TTC549 (cell line): ENCODE data around the gene C3orf22.

Source experiments
- FAIRE-seq: peaks from 2 replicates; lab custom pipeline; 2012; peaks lifted over from hg19 to GRCh38; lab: Jason Lieb, UNC

Gene C3orf22

DNA sequence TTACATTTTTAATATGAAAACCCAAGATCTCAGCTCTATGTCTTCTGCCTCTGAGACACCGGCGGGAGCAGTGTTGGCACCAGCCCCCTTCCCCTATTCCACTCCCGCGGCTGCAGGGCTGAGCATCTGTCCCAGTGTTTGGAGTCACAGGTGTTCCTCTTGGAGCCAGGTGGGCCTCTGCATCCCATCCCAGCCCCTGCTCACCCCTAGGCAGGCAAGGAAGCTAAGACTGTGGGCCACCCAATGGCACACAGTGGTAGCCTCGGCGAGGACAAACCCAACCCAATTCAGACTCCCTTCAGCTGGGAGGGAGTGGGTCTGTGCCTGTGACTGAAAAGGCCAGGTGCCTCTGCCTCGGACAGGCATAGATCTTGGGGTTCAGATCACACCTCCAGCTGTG, 31.7 kb downstream of the C3orf22 start:
- FAIRE-seq: no peak

DNA sequence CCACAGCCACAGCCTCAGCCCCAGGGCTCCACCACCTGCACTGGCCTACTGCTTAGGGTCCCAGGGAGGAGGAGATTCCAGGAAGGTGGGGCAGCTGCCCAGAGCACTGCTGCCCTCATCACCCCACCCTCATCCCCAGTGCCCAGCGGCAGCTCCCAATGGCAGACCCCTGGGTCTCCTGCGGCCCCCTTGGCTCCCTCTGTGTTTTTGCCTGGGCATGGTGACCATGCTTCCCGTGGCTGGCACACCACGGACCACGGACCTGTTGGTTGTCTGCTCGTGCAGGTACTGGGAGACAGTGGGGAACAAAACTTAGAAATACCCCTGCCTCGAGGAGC, 32.1 kb downstream of the C3orf22 start:
- no peak for FAIRE-seq

- FAIRE-seq: no peak
These were observed 32.7 kb downstream of the C3orf22 start for GRCh38 chr3:126525853-126526667.

DNA sequence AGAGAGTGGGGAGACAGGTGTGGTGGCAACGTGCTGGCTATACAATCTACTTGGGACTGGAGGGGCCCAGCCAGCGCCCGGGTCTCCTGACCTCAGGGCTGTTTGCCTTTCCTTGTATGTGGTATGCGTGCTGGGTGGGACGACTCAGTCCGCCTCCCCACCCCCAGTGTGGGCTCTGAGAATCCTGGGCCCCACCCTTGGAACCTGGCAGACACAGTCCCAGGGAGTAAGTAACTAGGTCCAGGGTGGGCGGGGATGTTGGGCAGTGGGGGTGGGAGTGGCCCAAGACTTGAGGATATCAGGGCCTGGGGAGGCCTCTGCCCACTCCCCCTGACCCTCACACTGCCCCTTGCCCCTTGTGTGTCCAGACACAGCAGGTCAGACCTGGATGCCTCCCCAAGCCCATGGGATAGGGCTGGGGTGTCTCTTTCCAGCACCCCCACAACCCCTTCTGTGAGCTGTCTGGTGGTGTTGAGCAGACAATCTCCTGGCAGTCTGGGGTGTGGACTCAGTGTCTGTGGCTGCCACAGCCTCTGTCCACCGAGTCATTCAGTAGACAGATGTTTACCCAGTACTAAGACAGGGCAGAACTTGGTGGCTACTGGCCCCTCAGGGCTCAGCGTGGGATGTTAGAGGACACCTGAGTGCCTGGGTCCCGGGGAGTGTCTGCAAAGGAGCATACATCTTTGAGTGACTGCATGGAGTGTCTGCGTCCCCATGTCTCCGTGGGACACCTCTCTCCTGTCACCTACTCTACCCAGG, 33.5 kb downstream of the C3orf22 start:
- no peak for FAIRE-seq

DNA sequence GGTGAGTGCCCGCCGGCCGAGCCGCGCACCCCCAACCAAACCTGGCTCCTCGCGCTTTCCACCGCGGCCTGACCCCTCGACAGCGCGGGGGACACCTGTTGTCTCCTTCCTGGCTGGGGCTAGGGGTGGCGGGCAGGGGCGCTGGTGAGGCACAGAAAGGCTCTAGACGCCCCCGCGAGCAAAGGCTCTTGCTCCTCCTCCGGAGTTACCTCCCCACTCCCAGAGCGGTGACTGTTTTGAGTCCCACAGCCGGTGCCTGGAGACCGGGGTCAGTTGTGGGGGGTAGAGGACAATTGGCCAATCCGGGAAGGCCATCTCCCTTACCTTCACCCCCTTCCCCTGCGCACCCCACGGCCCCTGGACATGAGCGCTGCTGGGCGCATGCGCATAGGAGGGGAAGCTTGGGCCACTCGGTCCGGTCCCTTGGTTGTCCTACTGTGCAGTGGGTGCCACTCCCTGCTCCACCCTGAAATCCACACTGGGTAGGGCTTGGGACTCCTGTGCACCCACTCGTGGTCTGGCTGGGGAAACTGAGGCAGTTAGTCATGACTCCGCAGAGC, 34.2 kb downstream of the C3orf22 start:
- no peak for FAIRE-seq

DNA sequence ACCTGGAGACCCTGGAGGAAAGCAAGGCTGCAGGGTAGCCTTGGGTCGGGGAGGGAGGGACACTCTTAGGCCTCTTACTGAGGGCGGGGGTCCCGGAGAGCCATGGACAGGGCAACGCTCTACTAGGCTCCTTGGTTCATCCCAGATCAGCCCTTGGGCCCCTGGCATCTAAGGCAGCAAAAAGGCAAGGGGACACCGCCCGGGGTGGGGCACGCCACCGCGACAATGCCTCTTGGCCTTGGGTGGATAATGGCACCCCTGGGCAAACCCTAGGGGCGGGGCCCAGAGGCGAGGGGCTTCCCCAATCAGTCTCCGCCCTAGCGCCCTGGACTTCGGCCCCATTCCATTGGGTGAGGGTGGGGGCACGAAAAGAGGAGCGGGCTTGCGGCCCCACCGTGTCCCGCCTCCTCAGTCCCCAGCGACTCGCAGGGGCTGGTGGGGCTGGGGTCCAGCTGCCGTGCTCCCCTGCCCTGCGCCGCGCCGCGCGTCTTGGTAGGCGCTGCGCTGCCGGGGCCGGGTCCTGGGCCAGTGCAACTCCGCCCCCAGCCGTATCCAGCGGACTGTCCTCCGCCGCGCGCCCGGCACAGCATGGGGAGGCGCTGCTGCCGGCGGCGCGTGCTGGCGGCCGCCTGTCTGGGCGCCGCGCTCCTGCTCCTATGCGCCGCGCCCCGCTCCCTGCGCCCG, 34.8 kb downstream of the C3orf22 start, which contains the start of gene CHST13:
Gene CHST13 (plus strand): TSS at position 411 of the 684 bp plus-strand sequence. CDS start 178 bp downstream, at position 589.
- FAIRE-seq: no peak

DNA sequence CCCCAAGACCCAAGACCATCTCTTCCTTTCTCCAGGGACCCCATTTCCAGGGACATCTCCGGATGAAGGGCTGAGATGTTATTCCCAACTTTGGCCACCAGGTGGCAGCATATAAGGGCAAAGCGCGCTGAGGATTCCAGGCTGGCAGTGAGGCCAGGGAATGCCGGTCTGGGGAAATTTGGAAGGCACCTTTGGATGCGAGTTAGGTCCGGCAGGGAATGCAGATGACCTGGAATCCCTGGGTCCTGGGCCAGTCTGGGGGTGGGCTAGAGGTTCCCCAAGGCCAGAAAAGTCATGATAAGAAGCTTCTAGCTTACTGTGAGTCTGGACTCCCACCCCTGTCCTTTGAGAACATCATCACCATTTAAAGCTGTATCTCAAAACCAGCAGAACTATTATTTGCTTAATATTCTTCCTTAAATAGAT, 36.4 kb downstream of the C3orf22 start:
- FAIRE-seq: no peak

- no peak for FAIRE-seq
These were observed 37.4 kb downstream of the C3orf22 start for GRCh38 chr3:126521122-126521891.

DNA sequence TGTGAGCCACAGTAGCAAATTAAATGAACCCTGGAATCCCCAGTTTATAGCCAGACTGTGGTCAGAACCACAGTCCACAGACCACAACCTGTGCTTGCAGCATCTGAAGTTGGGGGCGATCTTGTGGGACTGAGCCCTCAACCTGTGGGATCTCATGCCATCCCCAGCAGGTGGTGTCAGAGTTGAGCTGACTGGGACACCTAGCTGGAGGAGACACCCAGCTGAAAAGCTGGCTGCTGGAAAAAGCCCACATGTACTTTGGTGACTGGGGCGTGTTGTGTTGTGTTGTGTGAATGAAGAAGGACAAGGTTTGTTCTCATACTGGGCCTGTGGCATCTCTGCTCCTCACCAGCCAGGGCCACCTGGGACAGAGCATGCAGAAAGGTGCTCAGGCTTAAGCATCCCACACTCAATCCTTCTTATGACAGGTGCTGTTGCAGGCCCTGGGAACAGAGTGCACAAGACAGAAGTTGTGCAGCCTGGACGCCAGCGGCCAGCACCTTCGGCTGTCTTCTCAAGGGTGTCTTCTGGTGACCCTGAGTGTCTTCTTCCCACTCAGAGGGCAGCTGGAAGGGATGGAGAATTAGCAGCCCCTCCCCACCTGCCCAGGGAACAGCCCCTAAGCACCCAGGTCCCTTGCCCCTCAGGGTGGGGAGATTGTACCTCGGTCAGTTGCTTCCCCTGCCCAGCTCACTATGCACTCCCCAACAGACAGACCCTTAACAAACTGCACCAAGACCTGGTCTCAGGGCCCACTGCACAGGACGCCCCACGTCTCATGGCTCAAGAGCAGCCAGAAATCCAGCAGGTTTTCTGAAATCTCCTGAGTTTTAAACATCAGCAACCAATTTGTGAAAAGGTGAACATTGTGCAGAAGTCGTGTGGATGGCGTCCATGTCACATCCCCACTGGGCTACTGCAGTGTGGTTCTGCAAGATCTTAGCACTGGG, 39.0 kb downstream of the C3orf22 start:
- no peak for FAIRE-seq

DNA sequence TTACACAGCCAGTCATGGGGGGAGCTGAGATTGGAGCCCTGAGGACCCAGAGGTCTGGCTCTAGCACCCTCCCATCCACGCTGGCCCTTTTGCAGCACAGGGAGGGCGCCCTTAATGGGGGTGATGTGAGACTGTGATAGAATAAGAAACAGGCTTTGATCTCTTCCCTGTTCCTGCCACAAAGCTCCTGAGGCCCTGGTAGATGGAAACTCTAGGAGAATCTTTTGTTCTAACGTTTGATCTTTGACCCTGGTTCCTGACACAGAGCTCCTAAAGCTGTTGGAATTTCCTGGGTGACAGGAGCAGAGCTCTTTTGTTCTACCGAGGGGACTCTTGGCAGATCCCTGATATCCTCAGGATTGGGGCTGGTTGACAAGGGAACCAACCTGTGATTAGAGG, 40.0 kb downstream of the C3orf22 start:
- FAIRE-seq: no peak

- FAIRE-seq: no peak
These were observed 40.5 kb downstream of the C3orf22 start for GRCh38 chr3:126517986-126518778.

GRCh38 chr3:126517291-126517951, 41.3 kb downstream of the C3orf22 start, which contains the start of gene UROC1:
Gene UROC1 (minus strand): TSS chr3:126517773. CDS start chr3:126517719, 54 bp downstream.
- FAIRE-seq: no peak

DNA sequence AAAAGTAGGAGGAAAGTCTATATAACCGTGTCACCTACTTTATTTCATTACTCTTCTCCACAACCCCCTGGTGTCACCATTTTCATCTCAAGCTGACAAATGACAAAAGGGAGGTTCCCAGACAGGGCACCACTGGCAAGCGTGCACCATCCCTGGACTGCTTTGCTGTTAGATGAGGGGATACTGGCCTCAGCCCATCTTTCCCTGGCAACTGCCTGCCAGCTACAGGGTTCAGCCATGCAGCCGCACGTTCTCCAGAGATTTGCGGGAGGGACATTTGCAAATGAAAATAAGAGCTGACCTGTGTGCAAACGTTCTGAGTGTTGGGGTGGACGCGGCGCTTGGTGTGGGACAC, 41.8 kb downstream of the C3orf22 start:
- FAIRE-seq: no peak

DNA sequence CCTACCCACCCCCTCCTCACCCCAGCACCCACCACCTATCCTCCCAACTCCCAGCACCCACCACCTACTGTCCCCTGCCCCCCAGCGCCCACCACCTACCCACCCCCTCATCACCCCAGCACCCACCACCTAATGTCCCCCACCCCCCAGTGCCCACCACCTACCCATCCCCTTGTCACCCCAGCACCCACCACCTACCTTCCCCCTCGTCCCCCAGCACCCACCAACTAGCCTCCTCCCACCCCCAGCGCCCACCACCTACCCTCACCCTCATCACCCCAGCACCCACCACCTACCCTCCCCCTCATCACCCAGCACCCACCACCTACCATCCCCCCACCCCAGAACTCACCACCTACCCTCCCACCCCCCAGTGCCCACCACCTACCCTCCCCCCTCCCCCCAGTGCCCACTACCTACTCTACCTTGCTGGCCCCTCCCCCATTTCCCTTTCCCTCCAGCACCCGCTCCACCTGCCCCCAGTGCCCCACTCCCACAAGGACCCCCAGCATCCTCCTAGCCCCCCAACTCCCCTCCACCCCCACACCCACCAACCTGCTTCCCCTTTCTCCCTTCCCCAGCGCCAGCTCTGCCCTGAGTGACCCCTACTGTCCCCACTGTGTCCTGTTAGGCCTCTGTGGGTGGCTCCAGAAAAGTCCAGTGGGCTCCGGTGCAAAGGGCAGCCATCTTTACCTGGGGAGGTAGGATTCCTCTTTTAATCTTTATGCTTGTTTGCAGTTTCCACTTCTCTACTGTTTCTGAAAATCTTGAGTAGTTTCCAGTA, 42.4 kb downstream of the C3orf22 start:
- no peak for FAIRE-seq

DNA sequence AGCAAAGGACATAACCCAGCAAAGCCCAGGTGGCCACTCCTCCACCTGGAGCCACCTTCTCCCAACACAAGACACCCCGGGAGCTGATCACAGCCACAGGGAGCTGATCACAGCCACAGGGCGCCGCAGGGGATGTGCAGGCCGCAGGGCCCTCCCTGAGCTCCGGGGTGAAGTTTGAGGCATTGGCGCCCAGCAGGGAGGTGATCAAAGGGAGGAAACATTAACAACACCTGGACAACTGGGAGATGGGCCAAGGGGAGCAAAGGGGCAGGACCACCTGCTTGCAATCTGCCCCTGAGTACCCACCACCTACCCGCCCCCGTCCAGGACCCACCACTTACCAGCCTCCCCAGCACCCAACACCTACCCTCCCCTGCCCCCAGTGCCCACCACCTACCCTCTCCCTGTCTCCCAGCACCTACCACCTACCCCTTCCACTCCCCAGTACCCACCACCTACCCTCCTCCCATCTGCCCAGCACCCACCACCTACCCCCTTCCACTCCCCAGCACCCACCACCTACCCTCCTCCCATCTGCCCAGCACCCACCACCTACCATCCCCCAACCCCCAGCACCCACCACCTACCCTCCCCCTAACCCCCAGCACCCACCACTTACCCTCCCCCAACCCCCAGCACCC, 43.5 kb downstream of the C3orf22 start:
- FAIRE-seq: no peak

DNA sequence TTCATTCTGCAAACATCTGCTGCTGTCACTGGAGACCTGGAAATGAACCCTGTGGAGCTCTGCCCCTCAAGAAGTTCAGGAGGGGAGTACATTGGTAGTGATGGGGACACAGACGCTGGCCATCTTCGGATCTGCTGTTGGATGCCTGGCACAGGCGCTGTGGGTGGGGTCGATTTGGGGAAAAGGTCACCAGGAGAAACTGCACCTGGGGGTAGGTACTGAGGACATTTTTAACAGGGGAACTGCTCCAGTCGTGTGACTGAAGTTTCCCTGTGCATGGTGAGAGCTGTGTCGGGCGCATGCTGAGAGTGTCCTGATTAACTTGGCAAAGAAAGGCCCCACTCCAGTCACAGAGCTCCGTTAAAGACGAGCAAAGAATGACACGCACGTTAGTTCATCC, 44.6 kb downstream of the C3orf22 start:
- FAIRE-seq: no peak

DNA sequence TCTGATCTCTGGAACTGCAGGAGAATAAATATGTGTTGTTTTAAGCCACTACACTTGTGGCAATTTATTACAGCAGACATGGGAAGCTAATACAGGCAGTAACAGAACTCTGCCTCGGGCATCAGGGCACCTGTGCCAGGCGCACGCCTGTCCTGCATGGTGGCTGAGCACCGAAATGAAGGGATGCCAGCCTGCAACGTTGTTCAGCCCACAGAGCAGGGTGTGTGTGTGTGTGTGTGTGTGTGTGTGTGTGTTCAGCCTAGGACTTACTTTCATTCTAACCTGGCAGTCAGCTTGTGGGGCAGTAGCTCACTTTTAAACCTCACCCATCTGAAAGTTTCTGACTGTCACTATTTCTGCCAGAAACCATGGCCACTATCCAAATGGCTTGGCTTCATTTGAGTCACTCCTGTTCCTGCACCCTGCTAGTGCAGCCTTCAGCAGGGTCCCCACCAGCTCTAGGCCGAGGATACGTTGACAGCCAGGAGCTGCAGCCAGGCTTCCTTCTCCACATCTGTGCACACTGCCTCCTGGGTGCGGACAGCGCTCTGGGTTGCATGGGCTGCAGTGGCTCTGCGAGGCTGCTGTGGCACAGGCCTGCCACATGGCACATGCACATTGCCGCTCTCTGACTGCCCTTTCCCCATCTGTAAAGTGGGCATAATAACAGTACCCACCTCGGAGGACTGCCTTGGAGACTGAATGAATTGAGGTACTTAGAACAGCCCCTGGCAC, 45.6 kb downstream of the C3orf22 start:
- FAIRE-seq: no peak
